HG02884 (cell line): ENCODE measurements around the gene KCMF1.

Experiments used
- ATAC-seq: cut with Tn5 transposase; IDR thresholded peaks from one replicate; pipeline ENCODE4 v1.9.1; 2021; ENCODE audit warnings: mild to moderate bottlenecking, moderate library complexity; ENCODE audit not compliant: unreplicated experiment

The KCMF1 gene

GRCh38 chr2:84956334-84957297, 14.3 kb upstream of the KCMF1 start:
- ATAC-seq = no peak

GRCh38 chr2:84957771-84958134, 13.2 kb upstream of the KCMF1 start:
- no peak for ATAC-seq

- no peak for ATAC-seq
Measured at GRCh38 chr2:84958135-84959059, 12.6 kb upstream of the KCMF1 start.

GRCh38 chr2:84959095-84959565, 11.8 kb upstream of the KCMF1 start:
- no peak for ATAC-seq

- ATAC-seq = no peak
Measured at GRCh38 chr2:84959566-84960506, 11.1 kb upstream of the KCMF1 start.

GRCh38 chr2:84962917-84963316, 8.0 kb upstream of the KCMF1 start:
- no peak for ATAC-seq

- ATAC-seq = no peak
Measured at GRCh38 chr2:84963323-84963691, 7.7 kb upstream of the KCMF1 start.

GRCh38 chr2:84963692-84964405, 7.1 kb upstream of the KCMF1 start:
- ATAC-seq = no peak

- ATAC-seq = no peak
Measured at GRCh38 chr2:84964406-84965191, 6.4 kb upstream of the KCMF1 start.

GRCh38 chr2:84965192-84965516, 5.8 kb upstream of the KCMF1 start:
- no peak for ATAC-seq

- no peak for ATAC-seq
Measured at GRCh38 chr2:84965827-84966226, 5.1 kb upstream of the KCMF1 start.

- ATAC-seq = no peak
Measured at GRCh38 chr2:84966731-84967130, 4.2 kb upstream of the KCMF1 start.

GRCh38 chr2:84969511-84970209, 1.3 kb upstream of the KCMF1 start:
- ATAC-seq = no peak

- ATAC-seq = peak; percentile 36
Measured at GRCh38 chr2:84970210-84970867, 622 bp upstream of the KCMF1 start.

- ATAC-seq = peak; percentile 33
Measured at GRCh38 chr2:84971510-84972206, 697 bp downstream of the KCMF1 start.

- no peak for ATAC-seq
Measured at GRCh38 chr2:84972207-84972783, 1.3 kb downstream of the KCMF1 start.

GRCh38 chr2:84972932-84973331, 2.0 kb downstream of the KCMF1 start:
- ATAC-seq = no peak
